ENCODE measurements around the gene PYGO1. TPM values are rescaled to one million over a fixed set of nuclear protein-coding genes. Genes with fewer than 3 reads are reported as not detected.

PYGO1 gene
- total and polyA plus RNA-seq, 4 donors = 0.07 to 2.9 (median 0.16) TPM

DNA sequence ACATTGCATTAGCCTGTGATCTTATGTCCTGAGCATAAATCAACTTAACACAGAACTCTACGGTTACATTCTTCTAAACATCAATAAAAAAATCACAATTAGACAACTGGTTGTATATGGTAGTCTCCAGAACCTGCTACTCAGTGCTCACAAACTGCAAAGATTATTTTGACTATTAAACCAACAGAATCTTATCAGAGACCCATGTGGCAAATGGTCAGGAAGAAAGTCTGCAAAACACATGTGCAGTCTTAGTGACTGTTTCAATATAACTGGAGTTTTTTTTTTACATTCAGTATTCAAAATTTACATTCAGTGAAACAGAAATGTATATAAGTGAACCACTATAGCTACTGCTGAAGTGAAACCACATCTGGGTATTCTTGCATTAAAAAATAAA, 27.3 kb upstream of the PYGO1 start:
- Histone ChIP-seq H3K36me3 (ENCODE audit: control insufficient read depth in 4 of 4, insufficient read depth in 3 of 4, low read depth in 1 of 4, low read length in 3 of 4) (no peaks in the 10 kb centered on the region), H3K27me3 (ENCODE audit: control insufficient read depth in 4 of 4, insufficient read depth in 4 of 4, low read length in 3 of 4) (peaks cover 0 to 4% (median 0%) of the 10 kb centered on the region in 4 donors), H3K27ac (ENCODE audit: low read depth in 1 of 2, low read length in 2 of 2) (no peak overlapping the region), H3K9ac (ENCODE audit: low read depth in 1 of 2, low read length in 2 of 2) (no peak overlapping the region), H3K4me1 (ENCODE audit: control insufficient read depth in 4 of 4, insufficient read depth in 4 of 4, low read length in 3 of 4) (no peaks in the 10 kb centered on the region), H3K4me3 (ENCODE audit: low read depth in 1 of 3, low read length in 3 of 3) (no peak overlapping the region), H3K9me3 (ENCODE audit: control insufficient read depth in 4 of 4, low read length in 3 of 4) (no peaks in the 10 kb centered on the region)
- no peak for DNase-seq (ENCODE audit: low spot score)
- 79% methylated on average over 1 of the region's 1 CpG for WGBS
- no peak for TF ChIP-seq YY1 (IDR thresholded peaks at IDR 0.05)
- no peak for TF ChIP-seq GABPA (IDR thresholded peaks at IDR 0.05 in 1 of 2, conservative IDR thresholded peaks at IDR 0.05 in 1 of 2)
- no peak for TF ChIP-seq TAF1 (conservative IDR thresholded peaks at IDR 0.05)
- TF ChIP-seq RXRA (IDR thresholded peaks at IDR 0.05) = no peak
- no peak for TF ChIP-seq JUND (IDR thresholded peaks at IDR 0.05)
- TF ChIP-seq NR2F2 (IDR thresholded peaks at IDR 0.05) = no peak
- TF ChIP-seq FOXA1 (IDR thresholded peaks at IDR 0.05) = no peak

DNA sequence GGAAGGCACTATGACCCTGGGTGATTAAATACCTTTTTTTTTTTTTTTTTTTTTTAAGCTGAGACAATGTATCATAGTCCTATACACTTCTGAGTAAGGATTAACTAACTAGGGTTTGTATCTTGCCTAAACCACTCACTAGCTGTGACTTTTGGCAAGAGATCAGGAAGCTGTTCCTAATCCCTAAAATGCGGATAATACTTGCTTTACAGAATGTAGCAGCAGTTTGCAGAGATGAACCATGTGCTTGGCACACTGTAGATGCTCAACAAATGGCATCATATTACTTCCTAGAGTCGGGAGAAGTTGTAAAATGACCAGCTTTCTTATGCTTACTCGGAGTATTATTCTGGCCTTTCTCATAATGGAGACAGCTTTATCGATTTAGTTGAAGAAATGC, 25.6 kb upstream of the PYGO1 start:
- TF ChIP-seq, protein P1, sequence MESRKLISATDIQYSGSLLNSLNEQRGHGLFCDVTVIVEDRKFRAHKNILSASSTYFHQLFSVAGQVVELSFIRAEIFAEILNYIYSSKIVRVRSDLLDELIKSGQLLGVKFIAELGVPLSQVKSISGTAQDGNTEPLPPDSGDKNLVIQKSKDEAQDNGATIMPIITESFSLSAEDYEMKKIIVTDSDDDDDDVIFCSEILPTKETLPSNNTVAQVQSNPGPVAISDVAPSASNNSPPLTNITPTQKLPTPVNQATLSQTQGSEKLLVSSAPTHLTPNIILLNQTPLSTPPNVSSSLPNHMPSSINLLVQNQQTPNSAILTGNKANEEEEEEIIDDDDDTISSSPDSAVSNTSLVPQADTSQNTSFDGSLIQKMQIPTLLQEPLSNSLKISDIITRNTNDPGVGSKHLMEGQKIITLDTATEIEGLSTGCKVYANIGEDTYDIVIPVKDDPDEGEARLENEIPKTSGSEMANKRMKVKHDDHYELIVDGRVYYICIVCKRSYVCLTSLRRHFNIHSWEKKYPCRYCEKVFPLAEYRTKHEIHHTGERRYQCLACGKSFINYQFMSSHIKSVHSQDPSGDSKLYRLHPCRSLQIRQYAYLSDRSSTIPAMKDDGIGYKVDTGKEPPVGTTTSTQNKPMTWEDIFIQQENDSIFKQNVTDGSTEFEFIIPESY (IDR thresholded peaks at IDR 0.05) = no peak
- TF ChIP-seq YY1 (IDR thresholded peaks at IDR 0.05) = no peak
- TF ChIP-seq RAD21 (IDR thresholded peaks at IDR 0.05) = no peak
- TF ChIP-seq, protein P2, sequence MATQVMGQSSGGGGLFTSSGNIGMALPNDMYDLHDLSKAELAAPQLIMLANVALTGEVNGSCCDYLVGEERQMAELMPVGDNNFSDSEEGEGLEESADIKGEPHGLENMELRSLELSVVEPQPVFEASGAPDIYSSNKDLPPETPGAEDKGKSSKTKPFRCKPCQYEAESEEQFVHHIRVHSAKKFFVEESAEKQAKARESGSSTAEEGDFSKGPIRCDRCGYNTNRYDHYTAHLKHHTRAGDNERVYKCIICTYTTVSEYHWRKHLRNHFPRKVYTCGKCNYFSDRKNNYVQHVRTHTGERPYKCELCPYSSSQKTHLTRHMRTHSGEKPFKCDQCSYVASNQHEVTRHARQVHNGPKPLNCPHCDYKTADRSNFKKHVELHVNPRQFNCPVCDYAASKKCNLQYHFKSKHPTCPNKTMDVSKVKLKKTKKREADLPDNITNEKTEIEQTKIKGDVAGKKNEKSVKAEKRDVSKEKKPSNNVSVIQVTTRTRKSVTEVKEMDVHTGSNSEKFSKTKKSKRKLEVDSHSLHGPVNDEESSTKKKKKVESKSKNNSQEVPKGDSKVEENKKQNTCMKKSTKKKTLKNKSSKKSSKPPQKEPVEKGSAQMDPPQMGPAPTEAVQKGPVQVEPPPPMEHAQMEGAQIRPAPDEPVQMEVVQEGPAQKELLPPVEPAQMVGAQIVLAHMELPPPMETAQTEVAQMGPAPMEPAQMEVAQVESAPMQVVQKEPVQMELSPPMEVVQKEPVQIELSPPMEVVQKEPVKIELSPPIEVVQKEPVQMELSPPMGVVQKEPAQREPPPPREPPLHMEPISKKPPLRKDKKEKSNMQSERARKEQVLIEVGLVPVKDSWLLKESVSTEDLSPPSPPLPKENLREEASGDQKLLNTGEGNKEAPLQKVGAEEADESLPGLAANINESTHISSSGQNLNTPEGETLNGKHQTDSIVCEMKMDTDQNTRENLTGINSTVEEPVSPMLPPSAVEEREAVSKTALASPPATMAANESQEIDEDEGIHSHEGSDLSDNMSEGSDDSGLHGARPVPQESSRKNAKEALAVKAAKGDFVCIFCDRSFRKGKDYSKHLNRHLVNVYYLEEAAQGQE (IDR thresholded peaks at IDR 0.05) = no peak
- no peak for TF ChIP-seq HNF4A (conservative IDR thresholded peaks at IDR 0.05)
- no peak for DNase-seq (ENCODE audit: low spot score)
- H3K9ac ChIP-seq (ENCODE audit: low read depth in 1 of 2, low read length in 2 of 2) = no peak overlapping the region
- H3K27ac ChIP-seq (ENCODE audit: low read depth in 1 of 2, low read length in 2 of 2) = no peak overlapping the region
- H3K27me3 ChIP-seq (ENCODE audit: control insufficient read depth in 4 of 4, insufficient read depth in 4 of 4, low read length in 3 of 4) = no peaks in the 10 kb centered on the region
- H3K4me3 ChIP-seq (ENCODE audit: low read depth in 1 of 3, low read length in 3 of 3) = no peak overlapping the region
- no peaks in the 10 kb centered on the region for H3K36me3 ChIP-seq (ENCODE audit: control insufficient read depth in 4 of 4, insufficient read depth in 3 of 4, low read depth in 1 of 4, low read length in 3 of 4)
- H3K9me3 ChIP-seq (ENCODE audit: control insufficient read depth in 4 of 4, low read length in 3 of 4) = no peaks in the 10 kb centered on the region
- 86% methylated on average over 4 of the region's 4 CpGs for WGBS
- H3K4me1 ChIP-seq (ENCODE audit: control insufficient read depth in 4 of 4, insufficient read depth in 4 of 4, low read length in 3 of 4) = no peaks in the 10 kb centered on the region

DNA sequence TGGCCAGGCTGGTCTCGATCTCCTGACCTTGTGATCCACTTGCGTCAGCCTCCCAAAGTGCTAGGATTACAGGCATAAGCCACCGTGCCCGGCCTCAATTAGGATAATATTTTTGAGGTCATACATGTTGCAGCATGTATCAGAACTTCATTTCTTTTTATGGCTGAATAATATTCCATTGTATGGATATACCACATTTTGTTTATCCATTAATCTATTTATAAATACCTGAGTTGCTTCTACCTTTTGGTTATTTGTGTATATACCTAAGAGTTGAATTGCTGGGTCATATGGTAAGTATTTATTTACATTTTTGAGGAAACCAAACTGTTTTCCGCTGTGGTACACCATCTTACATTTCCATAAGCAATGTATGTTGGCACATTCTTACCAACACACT, 18.1 kb upstream of the PYGO1 start:
- Histone ChIP-seq H3K4me3 (ENCODE audit: low read depth in 1 of 3, low read length in 3 of 3) (no peak overlapping the region), H3K27me3 (ENCODE audit: control insufficient read depth in 4 of 4, insufficient read depth in 4 of 4, low read length in 3 of 4) (no peaks in the 10 kb centered on the region), H3K4me1 (ENCODE audit: control insufficient read depth in 4 of 4, insufficient read depth in 4 of 4, low read length in 3 of 4) (no peaks in the 10 kb centered on the region), H3K9ac (ENCODE audit: low read depth in 1 of 2, low read length in 2 of 2) (no peak overlapping the region), H3K27ac (ENCODE audit: low read depth in 1 of 2, low read length in 2 of 2) (no peak overlapping the region), H3K36me3 (ENCODE audit: control insufficient read depth in 4 of 4, insufficient read depth in 3 of 4, low read depth in 1 of 4, low read length in 3 of 4) (no peaks in the 10 kb centered on the region), H3K9me3 (ENCODE audit: control insufficient read depth in 4 of 4, low read length in 3 of 4) (peaks cover 0 to 4% (median 0%) of the 10 kb centered on the region in 4 donors)
- no peak for DNase-seq (ENCODE audit: low spot score)
- WGBS = 83% methylated on average over 5 of the region's 5 CpGs
- TF ChIP-seq, protein P3, sequence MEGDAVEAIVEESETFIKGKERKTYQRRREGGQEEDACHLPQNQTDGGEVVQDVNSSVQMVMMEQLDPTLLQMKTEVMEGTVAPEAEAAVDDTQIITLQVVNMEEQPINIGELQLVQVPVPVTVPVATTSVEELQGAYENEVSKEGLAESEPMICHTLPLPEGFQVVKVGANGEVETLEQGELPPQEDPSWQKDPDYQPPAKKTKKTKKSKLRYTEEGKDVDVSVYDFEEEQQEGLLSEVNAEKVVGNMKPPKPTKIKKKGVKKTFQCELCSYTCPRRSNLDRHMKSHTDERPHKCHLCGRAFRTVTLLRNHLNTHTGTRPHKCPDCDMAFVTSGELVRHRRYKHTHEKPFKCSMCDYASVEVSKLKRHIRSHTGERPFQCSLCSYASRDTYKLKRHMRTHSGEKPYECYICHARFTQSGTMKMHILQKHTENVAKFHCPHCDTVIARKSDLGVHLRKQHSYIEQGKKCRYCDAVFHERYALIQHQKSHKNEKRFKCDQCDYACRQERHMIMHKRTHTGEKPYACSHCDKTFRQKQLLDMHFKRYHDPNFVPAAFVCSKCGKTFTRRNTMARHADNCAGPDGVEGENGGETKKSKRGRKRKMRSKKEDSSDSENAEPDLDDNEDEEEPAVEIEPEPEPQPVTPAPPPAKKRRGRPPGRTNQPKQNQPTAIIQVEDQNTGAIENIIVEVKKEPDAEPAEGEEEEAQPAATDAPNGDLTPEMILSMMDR (IDR thresholded peaks at IDR 0.05; ENCODE audit: low read depth, low read length, missing input control) = no peak
